ENCODE data around the gene PLEKHG3. TPM values are rescaled to one million over a fixed set of nuclear protein-coding genes. Genes with fewer than 3 reads are reported as not detected.

Gene PLEKHG3
- total RNA-seq, 1 experiment from 2014 or later: 34.0 TPM

DNA sequence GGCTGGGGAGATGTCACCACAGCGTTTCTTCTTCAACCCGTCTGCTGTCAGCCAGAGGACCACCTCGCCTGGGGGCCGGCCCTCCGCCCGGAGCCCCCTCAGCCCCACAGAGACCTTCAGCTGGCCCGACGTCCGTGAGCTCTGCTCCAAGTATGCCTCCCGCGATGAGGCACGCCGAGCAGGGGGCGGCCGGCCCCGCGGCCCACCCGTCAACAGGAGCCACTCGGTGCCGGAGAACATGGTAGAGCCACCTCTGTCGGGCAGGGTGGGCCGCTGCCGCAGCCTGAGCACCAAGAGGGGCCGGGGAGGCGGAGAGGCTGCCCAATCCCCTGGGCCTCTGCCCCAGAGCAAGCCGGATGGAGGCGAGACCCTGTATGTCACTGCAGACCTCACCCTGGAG is 38.8 kb downstream of the PLEKHG3 start:
- TF ChIP-seq TCF7L2 (IDR thresholded peaks at IDR 0.05; ENCODE audit: low read depth, low read length): no peak
- no peak for TF ChIP-seq CTCF (IDR thresholded peaks at IDR 0.05)
- no peak for TF ChIP-seq SIN3A (IDR thresholded peaks at IDR 0.05; ENCODE audit: borderline replicate concordance, insufficient read depth, low read depth, low read length)
- no peak for TF ChIP-seq POLR2AphosphoS5 (IDR thresholded peaks at IDR 0.05; ENCODE audit: low read depth, low read length)
- TF ChIP-seq, protein P1, sequence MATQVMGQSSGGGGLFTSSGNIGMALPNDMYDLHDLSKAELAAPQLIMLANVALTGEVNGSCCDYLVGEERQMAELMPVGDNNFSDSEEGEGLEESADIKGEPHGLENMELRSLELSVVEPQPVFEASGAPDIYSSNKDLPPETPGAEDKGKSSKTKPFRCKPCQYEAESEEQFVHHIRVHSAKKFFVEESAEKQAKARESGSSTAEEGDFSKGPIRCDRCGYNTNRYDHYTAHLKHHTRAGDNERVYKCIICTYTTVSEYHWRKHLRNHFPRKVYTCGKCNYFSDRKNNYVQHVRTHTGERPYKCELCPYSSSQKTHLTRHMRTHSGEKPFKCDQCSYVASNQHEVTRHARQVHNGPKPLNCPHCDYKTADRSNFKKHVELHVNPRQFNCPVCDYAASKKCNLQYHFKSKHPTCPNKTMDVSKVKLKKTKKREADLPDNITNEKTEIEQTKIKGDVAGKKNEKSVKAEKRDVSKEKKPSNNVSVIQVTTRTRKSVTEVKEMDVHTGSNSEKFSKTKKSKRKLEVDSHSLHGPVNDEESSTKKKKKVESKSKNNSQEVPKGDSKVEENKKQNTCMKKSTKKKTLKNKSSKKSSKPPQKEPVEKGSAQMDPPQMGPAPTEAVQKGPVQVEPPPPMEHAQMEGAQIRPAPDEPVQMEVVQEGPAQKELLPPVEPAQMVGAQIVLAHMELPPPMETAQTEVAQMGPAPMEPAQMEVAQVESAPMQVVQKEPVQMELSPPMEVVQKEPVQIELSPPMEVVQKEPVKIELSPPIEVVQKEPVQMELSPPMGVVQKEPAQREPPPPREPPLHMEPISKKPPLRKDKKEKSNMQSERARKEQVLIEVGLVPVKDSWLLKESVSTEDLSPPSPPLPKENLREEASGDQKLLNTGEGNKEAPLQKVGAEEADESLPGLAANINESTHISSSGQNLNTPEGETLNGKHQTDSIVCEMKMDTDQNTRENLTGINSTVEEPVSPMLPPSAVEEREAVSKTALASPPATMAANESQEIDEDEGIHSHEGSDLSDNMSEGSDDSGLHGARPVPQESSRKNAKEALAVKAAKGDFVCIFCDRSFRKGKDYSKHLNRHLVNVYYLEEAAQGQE (IDR thresholded peaks at IDR 0.05; ENCODE audit: insufficient read depth in 1 of 2, low read depth in 2 of 2, low read length in 1 of 2): no peak
- H3K27me3 ChIP-seq (ENCODE audit: control insufficient read depth, insufficient read depth, low read length): no peaks in the 10 kb centered on the region
- ChIA-PET CTCF (no interaction called here), POLR2A (no interaction called here)
- H3K9me3 ChIP-seq (ENCODE audit: control insufficient read depth, insufficient read depth, low read depth, low read length): no peaks in the 10 kb centered on the region
- H3K4me1 ChIP-seq (ENCODE audit: control insufficient read depth, insufficient read depth, low read length): no peaks in the 10 kb centered on the region
- no peak for ATAC-seq
- H3K36me3 ChIP-seq (ENCODE audit: control insufficient read depth, insufficient read depth, low read length): no peaks in the 10 kb centered on the region
- intact Hi-C loops (cut with micrococcal nuclease; ENCODE audit: unreplicated experiment): no loop called here
- in situ Hi-C loops (cut with HindIII; ENCODE audit: low pct_unique_long_range_greater_than_20kb, low sequenced_read_pairs): no loop called here
- H3K27ac ChIP-seq (ENCODE audit: low read length): no peak overlapping the region
- no peak for DNase-seq (ENCODE audit: low read depth, low spot score)
- no peak overlapping the region for H3K4me3 ChIP-seq (ENCODE audit: low read depth in 2 of 2, low read length in 2 of 2)
- BruUV-seq (replicated peaks): no TSS peak

DNA sequence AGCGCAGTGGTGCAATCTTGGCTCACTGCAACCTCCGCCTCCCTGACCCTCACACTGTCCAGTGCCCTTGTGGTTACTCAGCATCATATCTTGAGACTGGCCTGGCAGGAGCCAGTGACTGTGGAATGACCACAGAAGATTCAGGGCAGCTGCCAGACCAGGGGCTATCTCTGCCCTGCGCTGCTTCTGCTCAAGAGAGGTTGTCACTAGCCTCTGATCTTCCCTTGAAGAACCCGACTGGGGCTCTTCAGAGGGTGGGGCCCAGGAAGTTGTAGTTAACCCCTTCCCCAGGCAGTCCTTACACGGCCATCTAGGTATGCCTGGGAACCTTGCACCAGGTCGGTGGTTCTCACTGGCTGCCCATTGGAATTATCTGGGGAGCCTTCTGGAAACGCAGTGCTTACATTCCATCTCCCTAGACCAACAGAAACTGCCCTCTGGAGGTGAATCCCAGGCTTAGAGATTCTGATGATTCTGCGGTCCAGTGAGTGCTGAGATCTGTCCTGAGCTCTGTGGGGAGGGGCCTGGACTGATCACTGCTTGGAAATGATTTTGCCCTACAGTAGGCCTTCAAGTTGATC is 41.4 kb downstream of the PLEKHG3 start:
- no peak for ATAC-seq
- H3K27ac ChIP-seq (ENCODE audit: low read length): no peak overlapping the region
- CTCF ChIA-PET: no interaction called here

More for the DNA sequence above, 41.4 kb downstream of the PLEKHG3 start:
- H3K36me3 ChIP-seq (ENCODE audit: control insufficient read depth, insufficient read depth, low read length): no peaks in the 10 kb centered on the region
- no peak for DNase-seq (ENCODE audit: low read depth, low spot score)
- intact Hi-C loops (cut with micrococcal nuclease; ENCODE audit: unreplicated experiment) (no loop called here), in situ Hi-C loops (cut with HindIII; ENCODE audit: low pct_unique_long_range_greater_than_20kb, low sequenced_read_pairs) (no loop called here)
- no peaks in the 10 kb centered on the region for H3K27me3 ChIP-seq (ENCODE audit: control insufficient read depth, insufficient read depth, low read length)
- no peaks in the 10 kb centered on the region for H3K4me1 ChIP-seq (ENCODE audit: control insufficient read depth, insufficient read depth, low read length)
- BruUV-seq (replicated peaks): no TSS peak
- POLR2A ChIA-PET: no interaction called here
- no peaks in the 10 kb centered on the region for H3K9me3 ChIP-seq (ENCODE audit: control insufficient read depth, insufficient read depth, low read depth, low read length)
- no peak overlapping the region for H3K4me3 ChIP-seq (ENCODE audit: low read depth in 2 of 2, low read length in 2 of 2)
- TF ChIP-seq, protein P1 (IDR thresholded peaks at IDR 0.05; ENCODE audit: insufficient read depth in 1 of 2, low read depth in 2 of 2, low read length in 1 of 2): no peak
- TF ChIP-seq POLR2AphosphoS5 (IDR thresholded peaks at IDR 0.05; ENCODE audit: low read depth, low read length) (no peak), SIN3A (IDR thresholded peaks at IDR 0.05; ENCODE audit: borderline replicate concordance, insufficient read depth, low read depth, low read length) (no peak), TCF7L2 (IDR thresholded peaks at IDR 0.05; ENCODE audit: low read depth, low read length) (no peak), CTCF (IDR thresholded peaks at IDR 0.05) (no peak)
